Neural progenitor cell (in vitro differentiated cells): ENCODE results near the gene AHI1.
A peak's percentile ranks its signal among the peaks of the same experiment; 100 is the strongest.

Experiments
- CTCF ChIP-seq: fragments of 200-600 bp; sonication (generic); IDR thresholded peaks from 2 replicates; pipeline ENCODE4 v1.5.1; 2017; ENCODE audit warnings: antibody characterized with exemption, mild to moderate bottlenecking
- EZH2 ChIP-seq: fragments of 200-600 bp; sonication (generic); IDR thresholded peaks from 2 replicates; pipeline ENCODE4 v1.6.1; 2017; ENCODE audit warnings: antibody characterized with exemption, mild to moderate bottlenecking, moderate library complexity

GRCh38 chr6:135423649-135424128 lies 73.9 kb downstream of the AHI1 start:
- TF ChIP-seq CTCF = peak; percentile 79
- no peak for TF ChIP-seq EZH2
